UCSD-AML1 (cell line): ENCODE measurements around the gene ADGRV1.
"Not testable (repeated sequence)": the region's sequence is repeated elsewhere in the genome, so short reads cannot be mapped to it uniquely, and the experiment has no call there.

Experiments used
- DNase-seq: peaks from one replicate; lab custom pipeline; 2025; ENCODE audit not compliant: unreplicated experiment; lab: John Stamatoyannopoulos, UW

Gene ADGRV1

DNA sequence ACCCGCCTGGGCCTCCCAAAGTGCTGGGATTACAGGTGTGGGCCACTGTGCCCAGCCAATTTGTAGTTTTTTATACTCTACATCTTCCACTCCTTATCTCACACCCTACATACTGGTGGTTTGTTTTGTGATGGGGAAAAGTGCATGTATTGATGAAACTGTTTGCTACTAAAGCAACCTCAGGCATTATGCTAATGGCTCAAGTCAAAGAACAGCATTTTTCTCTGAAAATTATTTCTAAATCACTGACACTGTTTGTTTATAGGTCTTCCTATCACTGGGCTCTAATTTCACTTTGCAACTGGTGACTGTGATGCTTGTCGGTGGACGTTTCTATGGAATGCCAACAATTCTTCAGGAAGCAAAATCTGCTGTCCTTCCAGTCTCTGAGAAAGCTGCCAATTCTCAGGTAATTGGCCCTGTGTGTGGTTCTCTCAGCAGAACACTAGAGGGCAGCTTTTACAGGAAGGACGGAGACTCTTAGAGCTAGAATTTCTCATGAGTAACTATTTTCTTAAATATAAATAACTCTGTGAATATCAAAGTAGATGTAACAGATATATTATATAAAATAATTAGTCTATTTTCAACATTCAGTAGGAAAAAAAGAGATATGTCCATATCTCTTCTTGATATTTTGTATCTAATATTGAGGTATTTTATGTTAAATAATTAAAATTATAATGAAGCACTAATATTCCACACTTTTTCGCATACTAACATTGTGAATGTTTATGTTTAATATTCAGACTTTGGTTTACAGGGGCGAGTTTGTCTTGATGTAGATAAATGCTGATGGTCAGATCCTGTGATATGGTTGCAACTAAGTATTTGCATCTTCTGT, 244.1 kb downstream of the ADGRV1 start:
- DNase-seq: no peak

DNA sequence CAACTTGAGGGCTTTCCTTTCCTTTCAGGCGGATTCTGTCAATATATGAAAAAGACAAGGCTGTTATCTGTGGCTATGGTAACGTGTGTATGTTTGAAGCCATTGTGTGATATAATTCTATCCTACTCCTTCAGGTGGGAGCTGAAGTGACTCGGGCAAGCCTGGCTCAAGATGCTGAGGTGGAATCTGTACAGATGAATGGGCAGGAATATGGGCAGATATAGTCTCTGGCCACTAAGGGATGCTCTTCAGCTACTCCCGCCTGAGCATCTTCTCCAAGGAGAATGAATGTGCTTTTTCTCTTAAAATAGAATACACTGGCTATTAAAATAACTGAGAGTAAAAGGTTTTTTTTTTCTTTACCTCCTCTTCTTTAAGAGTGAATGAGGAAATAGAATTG, 244.8 kb downstream of the ADGRV1 start:
- DNase-seq: no peak

DNA sequence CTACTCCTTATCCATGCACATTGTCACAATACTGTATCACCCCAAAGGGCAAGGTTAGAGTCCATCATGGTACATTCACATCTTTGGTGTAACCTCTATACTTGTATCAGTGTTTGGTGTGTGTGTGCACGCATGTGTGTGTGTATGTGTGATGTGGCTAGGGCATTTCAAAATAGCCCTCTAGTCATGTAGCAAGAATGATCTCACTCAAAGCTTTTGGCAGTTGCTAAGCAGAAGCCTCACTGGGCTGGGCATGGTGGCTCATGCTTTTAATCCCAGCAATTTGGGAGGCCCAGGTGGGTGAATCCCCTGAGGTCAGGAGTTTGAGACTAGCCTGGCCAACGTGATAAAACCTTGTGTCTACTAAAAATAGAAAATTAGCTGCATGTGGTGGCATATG, 245.3 kb downstream of the ADGRV1 start:
- DNase-seq: no peak

DNA sequence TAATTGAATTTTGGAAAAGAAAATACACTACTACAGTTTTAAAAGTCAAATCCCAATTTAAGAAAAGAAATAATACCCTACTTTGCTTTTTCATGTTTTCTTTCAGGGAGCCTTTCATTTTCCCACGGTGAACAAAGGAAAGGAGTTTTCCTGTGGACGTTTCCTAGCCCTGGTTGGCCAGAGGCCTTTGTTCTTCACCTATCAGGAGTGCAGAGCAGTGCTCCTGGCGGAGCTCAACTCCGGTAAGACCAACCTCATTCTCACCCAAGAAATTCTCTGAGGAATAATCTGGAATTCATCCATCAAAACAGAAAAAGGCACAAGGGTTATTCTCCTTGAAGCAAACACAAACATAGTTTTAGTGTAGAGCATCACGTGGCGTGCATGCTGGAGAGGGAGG, 248.9 kb downstream of the ADGRV1 start:
- no peak for DNase-seq

DNA sequence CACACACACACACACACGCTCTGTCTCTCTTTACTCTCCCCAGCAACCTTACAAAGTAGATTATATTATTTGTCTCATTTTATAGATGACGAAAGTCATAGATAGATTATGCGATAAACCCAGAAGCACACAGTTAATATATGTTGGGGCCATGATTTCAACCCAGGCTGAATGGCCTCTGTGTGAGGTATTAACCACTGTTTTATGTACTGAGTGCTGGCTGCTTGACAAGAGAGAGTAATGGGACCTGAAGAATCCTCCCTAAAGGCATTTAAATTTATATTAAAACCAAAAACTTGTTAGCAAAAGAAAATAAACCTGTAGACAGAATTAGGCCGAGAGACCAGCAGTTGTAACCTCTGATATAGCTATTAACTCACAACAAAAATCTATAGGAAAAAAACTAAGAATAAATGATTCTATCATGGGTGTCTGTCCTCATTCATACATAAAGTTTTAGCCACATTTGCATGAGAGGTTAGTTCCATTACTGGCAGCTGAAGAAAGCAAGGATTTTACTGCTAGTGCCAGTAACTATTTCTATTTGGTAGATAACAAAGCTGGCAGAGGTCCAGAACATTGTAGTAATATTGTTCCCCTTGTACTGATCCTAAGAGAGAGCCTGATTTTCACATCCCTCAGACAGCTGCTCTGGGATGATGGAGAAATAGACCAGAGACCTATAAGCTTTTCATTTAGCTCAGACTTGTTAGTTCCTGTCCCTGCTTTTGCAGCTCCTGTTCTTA, 250.9 kb downstream of the ADGRV1 start:
- DNase-seq: no peak

DNA sequence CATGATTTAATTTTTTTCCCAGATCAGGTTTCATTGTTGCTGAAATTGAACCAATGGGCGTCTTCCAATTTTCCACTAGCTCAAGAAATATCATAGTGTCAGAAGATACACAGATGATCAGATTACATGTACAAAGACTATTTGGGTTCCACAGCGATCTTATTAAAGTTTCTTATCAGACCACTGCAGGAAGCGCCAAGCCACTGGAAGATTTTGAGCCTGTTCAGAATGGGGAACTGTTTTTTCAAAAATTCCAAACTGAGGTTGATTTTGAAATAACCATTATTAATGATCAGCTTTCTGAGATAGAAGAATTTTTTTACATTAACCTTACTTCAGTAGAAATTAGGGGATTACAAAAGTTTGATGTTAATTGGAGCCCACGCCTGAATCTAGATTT, 251.6 kb downstream of the ADGRV1 start:
- no peak for DNase-seq

DNA sequence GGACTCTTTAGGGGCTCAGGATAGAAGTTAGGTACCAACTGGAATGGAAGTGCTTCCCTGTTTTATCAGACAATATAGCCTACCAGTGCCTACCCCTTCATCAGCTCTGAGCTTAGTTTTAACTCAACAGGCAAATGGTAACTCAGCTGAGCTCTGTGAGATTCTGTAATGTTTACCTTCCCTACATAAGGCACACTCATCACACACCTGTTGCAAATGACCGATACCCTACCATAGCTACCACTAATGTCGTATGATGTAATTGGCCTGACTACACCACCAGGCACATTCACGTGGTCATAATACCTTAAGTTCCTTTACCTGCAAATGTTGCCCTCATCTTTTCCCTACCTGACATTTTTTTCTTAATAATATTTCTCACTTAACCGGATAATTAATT, 254.8 kb downstream of the ADGRV1 start:
- DNase-seq: no peak

DNA sequence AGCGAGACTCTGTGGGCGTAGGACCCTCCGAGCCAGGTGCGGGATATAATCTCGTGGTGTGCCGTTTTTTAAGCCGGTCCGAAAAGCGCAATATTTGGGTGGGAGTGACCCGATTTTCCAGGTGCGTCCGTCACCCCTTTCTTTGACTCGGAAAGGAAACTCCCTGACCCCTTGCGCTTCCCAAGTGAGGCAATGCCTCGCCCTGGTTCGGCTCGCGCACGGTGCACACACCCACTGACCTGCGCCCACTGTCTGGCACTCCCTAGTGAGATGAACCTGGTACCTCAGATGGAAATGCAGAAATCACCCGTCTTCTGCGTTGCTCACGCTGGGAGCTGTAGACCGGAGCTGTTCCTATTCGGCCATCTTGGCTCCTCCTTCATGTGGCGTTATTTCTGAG, 263.5 kb downstream of the ADGRV1 start:
- DNase-seq: not testable (repeated sequence)

DNA sequence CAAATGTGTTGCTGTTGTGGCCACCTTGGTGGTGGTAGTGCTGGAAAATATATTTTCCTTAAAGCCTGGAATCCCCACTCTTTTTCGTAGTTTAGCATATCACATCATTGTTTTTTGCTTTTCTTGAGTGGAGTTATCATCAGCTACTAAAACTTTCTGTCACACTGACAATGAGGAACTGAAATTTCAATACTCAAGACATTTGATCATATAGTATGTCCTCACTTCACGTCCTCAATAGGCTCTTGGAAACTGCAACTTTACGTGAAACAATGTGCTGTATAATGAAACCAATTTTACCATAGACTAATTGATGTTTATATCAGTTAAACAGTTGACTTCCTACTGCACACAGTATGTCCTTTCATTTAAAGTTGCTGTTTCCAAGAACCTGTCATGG, 265.8 kb downstream of the ADGRV1 start:
- DNase-seq: no peak

DNA sequence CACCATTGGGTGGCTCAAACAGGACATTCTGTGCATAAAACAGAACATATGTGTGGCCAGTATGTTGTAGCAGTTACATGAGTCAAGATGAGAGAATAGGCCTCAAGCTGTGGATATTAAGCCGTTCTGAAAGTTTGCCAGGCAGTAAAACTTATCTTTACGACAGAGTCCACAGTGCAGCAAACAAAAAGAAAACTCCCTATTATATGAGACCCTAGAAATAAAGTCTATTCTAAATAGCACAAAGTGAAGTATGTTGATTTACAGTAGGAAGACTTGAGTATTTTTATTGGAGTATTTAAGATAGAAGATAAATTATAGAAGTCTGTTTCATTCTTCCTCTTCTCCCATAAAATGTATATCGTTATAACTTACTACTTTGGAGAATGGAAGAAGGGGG, 271.5 kb downstream of the ADGRV1 start:
- no peak for DNase-seq

DNA sequence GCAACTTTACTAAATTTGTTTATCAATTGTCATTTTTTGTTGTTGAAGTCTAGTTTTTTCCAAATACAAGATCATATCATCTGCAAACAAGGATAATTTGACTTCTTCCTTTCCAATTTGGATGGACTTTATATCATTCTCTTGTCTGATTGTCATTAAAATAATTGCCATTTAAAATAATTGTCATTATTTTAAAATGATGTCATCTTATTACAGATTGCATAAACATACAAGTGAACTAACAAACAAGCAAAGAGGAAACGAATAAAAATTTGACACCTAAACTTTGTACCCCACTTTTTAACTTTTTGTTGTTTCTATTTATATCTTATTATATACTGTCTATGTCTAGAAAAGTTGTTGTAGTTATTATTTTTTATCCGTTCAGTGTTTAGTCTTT, 275.2 kb downstream of the ADGRV1 start:
- DNase-seq: no peak

DNA sequence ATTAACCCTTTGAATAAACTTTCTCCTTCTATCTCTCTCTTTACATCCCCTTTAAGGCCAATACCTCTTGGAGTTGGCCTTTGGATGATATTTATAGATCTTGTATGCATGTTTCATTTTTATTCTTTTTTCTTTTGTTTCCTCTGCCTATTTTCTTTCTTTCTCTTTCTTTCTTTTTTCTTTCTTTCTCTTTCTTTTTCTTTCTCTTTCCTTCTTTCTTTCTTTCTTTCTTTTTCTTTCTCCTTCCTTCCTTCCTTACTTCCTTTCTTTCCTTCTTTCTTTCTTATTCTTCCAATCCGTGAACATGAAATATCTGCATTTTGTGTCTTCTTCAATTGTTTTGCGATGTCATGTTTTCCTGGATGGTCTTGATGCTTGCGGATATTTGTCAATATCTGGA, 276.1 kb downstream of the ADGRV1 start:
- no peak for DNase-seq

DNA sequence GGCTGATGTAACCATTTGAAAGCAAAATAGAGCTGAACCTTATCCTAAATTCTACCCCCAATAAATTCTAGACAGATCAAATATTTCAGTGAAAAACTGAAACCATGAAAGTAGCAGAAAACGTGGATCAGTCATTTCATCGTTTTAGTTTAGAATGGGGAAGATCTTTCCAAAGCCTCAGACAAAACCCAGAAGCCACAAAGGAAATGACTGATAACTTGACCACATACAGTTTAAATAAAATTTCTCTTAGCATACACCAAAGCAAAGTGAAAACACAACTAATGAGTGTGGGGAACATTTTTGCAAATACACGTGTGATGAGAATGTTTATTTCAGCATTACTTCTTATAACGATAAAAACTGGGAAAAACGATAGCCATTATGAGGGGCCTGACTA, 284.8 kb downstream of the ADGRV1 start:
- DNase-seq: no peak

DNA sequence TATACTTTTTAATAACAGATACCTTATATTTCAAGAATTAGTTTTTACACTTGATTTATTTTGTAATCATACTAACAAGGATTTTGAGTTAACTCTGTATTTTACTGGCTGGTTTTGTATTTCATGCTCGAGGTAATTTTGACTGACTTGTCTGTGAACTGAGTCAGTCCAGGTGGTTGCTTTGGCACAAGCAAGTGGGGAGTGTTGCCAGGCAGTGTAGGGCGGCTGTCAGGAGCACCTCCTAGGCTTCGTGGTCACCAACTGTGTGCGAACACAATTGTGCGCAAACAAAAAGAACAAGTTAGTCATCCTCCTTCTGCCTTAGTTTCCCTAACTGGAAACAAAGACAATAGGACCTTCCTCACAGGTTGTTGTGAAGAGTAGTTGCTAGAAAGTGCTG, 286.3 kb downstream of the ADGRV1 start:
- no peak for DNase-seq

DNA sequence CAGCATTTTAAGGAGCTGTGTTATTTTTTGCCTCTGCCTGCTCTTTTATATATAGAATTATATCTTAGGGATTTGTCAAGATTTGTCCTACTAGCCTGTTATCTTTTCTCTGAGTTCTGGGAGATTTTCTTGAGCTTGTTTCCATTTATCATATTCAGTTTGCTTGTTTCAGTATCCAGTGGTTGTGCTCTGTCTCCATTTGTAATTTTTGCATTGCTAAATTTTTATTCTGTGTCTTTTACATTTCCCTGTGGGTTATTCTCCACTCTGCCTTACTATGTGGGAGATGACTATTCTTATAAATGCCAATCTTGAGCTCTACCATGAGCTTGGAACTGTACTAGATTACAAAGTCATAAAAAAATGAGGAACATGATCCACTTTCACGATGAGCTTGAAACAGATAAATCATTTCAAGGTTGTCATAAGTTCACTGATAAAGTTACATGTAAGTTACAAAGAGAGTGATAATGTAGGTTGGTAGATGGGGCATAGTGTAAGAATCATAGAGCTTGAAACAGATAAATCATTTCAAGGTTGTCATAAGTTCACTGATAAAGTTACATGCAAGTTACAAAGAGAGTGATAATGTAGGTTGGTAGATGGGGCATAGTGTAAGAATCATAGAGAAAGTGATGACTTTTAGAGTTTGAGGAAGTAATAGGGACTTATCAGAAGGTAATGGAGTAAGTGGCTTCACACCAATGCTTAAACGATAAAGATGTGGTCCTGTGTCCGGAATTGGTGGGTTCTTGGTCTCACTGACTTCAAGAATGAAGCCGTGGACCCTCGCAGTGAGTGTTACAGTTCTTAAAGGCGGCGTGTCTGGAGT, 287.3 kb downstream of the ADGRV1 start:
- no peak for DNase-seq

DNA sequence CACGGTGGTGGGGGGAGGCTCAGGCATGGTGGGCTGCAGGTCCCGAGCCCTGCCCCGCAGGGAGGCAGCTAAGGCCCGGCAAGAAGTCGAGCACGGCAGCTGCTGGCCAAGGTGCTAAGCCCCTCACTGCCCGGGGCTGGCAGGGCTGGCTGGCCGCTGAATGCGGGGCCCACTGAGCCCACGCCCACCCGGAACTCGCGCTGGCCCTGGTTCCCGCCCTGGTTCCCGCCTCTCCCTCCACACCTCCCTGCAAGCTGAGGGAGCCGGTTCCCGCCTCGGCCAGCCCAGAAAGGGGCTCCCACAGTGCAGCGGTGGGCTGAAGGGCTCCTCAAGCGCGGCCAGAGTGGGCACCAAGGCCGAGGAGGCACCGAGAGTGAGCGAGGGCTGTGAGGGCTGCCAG, 289.0 kb downstream of the ADGRV1 start:
- not testable (repeated sequence) for DNase-seq

DNA sequence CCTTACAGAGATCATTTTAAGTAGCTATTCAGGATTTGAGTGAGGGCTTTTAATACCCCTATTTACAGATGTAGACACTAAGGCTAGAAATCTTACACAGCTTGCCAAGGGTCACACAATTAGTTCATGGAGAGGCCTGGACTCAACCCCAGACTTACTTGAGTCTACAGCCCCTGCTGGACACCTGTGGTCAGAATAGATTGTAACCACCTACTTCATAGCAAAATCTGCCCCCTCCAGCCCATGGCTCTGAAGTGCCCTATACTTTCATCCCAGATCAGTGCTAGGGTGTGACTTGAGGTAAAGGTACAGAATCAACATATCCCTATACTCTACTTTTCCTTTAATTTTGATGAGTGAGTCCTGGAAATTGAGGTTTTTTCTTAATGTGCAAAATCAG, 291.3 kb downstream of the ADGRV1 start:
- DNase-seq: no peak

DNA sequence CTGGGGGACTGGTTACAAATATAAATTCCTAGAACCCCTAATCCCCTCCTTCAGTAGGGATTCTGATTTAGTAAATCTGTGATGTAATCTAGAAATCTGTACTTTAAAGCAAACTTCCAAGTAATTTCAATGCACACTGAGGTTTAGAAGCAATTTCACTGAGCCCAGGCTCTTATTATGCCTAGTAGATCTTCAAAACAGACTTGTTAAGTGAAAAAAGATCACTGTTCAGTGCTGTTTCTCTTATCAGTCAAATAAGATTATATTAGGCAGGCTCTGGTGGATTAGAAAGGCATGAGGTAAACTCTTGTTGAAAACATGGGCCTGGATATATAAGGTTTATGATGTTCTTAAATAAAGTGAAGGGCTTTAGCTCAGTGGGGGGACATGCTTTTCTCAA, 293.9 kb downstream of the ADGRV1 start:
- no peak for DNase-seq

DNA sequence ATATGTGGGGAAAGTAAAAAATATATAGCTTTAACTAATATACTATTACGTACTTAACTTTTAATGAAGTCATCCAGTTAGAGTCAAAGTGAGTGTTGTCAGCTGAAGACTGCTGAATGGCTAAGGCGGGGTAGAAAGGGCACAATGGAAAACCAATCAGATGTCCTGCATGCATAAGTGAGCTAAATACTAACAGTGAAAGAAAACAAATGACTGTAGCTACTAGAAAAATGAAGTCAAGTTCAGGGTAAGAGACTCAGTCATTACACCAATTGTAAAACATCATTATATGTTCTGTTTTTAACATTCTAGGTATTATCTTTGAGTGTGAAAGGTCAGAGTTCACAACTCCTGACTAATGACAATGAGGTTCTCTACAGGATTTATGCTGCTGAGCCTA, 295.2 kb downstream of the ADGRV1 start:
- DNase-seq: no peak

DNA sequence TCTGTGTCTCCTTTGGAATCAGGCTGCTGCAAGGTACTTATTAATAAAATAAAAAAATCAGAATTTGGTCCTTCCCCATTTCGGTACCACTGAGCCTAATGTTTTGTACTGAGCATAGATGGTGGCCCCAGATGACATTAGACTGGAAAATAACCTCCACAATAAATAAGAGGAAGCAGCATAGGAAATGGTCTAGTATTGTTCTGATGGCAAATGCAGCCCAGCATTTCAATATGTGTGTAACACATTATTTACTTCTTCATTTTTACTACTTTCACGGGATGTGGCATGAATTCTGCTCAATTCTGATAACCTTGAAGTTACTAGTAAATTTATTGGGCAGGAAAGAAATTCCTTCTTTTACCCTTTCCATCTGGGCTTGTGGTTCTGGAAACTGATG, 295.6 kb downstream of the ADGRV1 start:
- no peak for DNase-seq

DNA sequence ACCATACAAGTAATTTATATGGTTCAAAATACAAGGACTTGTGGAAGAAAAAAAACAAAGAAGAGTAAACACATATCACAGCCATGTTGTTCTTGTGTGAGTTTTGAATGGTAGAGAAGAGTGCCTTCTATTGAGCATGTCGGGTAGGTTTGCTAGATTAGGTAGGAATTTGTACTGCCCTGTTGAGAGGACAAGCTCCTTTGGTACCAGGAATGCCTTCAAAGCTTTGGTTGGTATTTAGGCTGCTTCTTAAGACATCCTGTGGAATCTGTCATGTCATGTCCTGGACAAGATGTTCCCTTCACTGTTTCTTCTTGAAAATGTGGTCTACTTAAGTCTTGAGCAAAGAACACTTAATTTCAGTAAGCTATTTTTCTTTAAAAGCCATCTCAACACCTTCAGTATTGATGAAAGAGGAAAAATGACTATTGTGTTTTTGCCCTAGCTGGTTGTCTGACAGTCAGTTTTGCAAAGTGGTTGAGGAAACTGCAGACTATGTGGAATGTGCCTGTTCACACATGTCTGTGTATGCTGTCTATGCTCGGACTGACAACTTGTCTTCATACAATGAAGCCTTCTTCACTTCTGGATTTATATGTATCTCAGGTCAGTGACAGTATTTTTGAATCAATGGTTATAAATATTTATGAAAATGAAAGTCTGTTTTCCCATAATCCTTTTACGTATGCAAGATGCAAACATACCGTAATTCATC, 296.9 kb downstream of the ADGRV1 start:
- no peak for DNase-seq
